ENCODE measurements around the gene SOX18.
"Not testable (repeated sequence)": the region's sequence is repeated elsewhere in the genome, so short reads cannot be mapped to it uniquely, and the experiment has no call there.

Gene SOX18

DNA sequence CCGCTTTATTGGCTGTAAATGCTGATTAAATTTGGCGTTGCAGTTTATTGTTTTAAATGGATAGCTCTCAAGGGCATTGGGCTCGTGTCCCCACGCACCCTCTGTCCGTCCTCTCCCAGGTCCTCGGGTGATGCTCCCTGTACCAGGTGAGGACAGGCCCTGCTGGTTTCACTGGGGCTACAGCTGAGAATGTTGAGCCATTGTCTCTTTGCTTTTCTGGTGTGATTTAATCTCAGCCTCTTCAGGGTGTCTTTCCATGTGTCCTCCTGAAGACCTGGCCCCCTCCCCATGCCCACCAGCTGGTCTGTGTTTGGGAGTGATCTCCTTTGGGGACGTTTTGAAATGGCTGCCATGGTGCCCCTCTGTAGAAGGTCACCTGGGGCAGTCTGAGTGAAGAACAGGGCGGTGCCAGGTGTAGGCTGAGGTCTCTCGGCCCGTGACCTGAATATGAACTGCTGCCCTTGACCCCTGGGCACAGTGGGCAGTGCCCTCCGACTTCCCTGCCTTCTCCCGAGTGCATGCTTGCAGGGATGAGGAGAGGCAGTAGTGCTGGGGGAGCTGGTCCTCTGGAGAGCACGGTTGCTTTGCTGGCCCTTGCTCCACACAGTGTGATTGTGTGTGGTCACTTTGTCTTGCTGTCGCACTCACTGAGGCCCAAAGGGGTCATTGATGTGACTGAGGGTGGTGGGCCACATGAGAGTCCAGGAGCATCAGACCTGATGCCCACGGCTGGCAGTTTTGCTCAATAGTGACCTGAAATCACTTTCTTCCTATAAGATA lies 25.9 kb downstream of the SOX18 start:
- no peak for DNase-seq (ENCODE audit: low read depth)

DNA sequence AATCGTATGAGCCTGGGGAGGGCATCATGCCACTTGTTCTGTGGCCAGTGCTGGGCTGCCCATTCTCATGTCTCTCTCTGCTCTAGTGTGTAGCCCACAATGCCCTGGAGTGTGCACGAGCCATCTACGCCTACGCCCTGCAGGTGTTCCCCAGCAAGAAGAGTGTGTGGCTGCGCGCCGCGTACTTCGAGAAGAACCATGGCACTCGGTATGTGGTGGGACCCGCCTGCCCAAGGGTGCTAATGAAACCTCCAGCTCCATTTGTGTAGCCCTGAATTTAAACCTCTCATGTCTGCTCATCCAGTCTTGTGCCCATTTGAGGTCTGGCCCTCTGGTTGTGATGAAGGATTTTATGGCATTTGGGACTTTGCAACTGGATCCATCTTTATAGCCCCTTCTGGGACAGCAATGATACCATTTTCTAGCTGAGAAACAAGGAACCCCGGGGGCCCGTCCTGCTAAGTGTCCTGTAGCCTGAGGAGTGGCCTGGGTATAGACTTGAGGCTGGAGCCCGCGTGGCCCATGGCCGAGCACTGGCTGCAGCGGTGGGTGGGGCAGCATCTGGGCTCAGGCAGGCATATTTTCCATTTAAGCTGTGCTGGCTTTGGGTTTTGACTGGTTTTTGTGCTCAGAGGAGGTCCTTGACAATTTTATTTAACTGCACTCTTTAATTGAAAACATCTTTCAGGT lies 26.6 kb downstream of the SOX18 start:
- DNase-seq (ENCODE audit: low read depth): no peak

DNA sequence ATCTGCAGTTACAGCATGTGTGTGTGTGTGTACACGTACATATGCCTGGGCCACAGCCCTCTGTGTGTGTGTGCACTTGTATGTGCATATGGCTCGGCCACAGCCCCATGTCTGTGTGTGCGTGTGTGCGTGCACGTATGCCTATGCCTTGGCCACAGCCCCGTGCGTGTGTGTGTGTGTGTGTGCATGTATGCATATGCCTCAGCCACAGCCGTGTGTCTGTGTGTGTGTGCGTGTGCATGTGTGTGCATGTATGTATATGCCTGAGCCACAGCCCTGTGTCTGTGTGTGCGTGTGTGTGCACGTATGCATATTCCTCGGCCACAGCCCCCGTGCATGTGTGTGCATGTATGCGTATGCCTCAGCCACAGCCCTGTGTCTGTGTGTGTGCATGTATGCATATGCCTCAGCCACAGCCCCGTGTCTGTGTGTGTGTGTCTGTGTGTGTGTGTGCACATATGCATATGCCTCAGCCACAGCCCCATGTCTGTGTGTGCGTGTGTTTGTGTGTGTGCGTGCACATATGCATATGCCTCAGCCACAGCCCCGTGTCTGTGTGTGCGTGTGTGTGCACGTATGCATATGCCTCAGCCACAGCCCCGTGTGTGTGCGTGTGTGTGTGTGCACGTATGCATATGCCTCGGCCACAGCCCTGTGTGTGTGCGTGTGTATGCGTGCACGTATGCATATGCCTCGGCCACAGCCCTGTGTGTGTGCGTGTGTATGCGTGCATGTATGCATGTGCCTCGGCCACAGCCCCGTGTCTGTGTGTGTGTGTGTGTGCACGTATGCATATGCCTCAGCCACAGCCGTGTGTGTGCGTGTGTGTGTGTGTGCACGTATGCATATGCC lies 28.1 kb downstream of the SOX18 start:
- no peak for DNase-seq (ENCODE audit: low read depth)

DNA sequence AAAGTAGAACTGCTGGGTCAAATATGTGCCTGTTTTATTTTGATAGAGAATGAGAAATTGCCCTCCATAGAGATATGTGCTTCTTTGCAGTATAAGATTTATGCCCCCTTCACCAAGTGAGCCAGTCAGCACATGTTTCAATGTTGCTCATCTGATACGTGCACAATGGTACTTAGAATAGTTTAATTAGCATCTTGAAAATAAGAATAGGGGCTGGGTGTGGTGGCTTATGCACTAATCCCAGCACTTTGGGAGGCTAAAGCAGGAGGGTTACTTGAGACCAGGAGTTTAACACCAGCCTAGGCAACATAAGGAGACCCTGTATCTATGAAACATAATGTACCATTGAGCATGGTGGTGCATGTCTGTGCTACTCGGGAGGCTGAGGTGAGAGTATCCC lies 33.8 kb downstream of the SOX18 start:
- DNase-seq (ENCODE audit: low read depth): no peak

DNA sequence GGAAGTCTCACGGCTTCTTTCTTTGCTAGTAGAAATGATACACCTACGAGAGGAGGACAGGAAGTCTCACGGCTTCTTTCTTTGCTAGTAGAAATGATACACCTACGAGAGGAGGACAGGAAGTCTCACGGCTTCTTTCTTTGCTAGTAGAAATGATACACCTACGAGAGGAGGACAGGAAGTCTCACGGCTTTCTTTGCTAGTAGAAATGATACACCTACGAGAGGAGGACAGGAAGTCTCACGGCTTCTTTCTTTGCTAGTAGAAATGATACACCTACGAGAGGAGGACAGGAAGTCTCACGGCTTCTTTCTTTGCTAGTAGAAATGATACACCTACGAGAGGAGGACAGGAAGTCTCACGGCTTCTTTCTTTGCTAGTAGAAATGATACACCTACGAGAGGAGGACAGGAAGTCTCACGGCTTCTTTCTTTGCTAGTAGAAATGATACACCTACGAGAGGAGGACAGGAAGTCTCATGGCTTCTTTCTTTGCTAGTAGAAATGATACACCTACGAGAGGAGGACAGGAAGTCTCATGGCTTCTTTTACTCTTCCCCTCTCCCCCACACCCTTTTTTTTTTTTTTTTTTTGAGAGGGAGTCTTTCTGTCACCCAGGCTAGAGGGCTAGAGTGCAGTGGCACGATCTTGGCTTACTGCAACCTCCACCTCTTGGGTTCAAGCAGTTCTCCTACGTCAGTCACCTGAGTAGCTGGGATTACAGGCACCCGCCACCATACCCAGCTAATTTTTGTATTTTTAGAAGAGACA lies 36.9 kb downstream of the SOX18 start:
- not testable (repeated sequence) for DNase-seq (ENCODE audit: low read depth)

DNA sequence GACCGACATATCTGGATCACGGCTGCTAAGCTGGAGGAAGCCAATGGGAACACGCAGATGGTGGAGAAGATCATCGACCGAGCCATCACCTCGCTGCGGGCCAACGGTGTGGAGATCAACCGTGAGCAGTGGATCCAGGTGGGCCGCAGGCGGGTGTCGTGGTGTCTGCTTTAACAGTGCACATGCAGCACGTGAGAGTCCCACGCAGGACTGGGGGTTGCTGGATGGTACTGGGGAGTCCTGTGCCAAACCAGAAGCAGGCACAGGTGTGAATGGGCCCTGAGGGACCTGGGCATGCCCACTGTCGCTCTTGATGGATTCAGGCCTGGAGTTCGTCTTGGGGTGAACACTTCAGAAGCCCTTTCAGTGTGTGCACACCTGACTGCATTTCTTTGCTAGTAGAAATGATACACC lies 38.1 kb downstream of the SOX18 start:
- no peak for DNase-seq (ENCODE audit: low read depth)

DNA sequence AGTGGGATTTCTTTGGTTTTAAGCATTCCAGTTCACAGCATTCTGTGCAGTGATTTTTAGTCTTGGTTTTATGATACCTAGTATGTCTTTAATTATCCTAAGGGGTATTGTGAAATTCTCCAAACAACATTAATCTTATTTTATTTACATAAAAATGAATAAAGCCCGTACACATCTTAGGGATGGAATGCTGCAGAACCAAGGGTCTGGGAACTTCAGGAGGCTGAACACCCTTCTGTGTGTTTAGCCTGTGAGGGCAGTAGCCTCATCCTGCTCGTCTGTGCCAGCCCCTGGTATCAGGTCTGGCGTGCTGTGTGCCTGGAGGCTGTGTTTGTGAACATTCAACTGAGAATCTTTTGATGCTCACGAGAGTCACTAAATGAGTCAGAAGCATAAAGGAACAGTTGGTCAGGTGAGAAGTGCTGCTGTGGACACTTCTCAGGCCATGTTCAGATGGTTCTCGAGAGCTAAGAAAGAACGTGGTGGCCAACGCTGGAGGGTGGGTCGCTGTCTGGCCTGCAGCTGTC lies 38.7 kb downstream of the SOX18 start:
- DNase-seq (ENCODE audit: low read depth): no peak

DNA sequence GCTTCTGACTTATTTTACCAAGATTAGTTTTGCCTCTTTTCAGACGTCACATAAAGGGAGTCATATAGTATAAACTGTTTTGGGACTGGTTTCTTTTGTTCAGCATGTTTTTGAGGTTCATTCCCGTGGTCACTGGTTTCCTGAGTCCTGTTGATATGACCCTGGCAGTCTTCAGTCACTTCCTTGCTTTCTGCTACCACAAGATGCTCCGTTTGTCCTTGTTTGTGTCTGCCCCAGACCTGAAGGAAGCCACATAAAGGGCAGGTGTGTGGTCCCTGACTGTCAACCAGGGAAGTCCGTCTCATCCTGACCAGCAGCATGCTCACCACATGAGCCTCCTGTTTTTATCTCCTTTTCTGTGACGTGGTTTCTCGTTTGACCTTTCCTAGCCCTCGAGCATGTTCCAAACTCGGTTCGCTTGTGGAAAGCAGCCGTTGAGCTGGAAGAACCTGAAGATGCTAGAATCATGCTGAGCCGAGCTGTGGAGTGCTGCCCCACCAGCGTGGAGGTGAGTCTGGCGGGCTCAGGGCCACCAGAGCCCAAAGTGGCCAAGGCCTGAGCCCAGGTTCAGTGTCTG lies 39.5 kb downstream of the SOX18 start:
- DNase-seq (ENCODE audit: low read depth): no peak

DNA sequence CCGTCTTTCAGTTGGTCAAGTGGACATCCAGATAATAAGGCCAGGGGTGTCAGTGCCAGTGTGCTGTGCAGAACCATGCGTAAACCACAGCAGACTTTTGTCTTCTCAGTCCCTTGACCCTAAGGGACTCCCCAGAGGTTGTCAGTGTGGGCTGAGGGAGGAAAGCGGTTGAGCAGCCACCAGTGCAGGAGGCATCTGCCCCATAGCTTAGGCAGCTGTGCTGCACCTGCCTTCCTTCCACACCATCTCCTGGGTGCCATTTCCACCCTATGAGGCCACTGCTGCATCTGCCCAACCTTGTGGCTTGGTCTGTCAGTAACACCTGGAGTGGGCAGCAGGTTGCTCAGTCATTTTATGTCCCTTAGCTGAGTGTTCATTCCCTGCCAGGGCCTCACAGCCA lies 42.5 kb downstream of the SOX18 start:
- DNase-seq (ENCODE audit: low read depth): no peak

DNA sequence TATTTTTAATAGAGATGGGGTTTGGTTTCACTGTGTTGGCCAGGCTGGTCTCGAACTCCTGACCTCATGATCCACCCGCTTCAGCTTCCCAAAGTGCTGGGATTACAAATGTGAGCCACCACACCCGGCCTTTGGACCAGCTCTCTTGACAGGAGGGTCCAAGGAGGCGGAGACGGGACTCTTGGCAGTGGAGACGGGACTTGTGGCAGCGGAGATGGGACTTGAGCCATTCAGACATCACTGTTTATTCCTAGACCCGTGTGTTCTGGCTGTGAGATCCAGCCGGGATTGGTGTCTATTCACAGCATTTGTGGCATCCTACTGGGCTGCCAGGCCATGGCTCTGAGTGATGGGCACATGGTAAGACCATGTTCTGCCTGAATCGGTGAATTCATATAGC lies 42.9 kb downstream of the SOX18 start:
- DNase-seq (ENCODE audit: low read depth): no peak

DNA sequence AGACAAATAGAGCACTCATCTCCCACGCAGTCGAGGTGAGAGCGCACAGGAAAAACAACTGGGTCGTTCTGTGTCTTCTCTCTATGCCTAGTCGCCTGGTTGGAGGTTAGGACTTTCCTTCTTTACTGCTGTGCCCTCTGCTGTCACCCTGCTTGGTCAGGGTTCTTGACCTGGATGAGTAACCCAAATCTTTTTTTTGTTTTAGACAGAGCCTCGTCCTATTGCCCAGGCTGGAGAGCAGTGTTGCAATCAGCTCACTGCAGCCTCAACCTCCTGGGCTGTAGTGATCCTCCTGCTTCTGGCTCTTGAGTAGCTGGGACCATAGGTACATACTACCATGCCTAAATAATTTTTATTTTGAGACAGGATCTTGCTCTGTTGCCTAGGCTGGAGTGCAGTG lies 44.0 kb downstream of the SOX18 start:
- no peak for DNase-seq (ENCODE audit: low read depth)

DNA sequence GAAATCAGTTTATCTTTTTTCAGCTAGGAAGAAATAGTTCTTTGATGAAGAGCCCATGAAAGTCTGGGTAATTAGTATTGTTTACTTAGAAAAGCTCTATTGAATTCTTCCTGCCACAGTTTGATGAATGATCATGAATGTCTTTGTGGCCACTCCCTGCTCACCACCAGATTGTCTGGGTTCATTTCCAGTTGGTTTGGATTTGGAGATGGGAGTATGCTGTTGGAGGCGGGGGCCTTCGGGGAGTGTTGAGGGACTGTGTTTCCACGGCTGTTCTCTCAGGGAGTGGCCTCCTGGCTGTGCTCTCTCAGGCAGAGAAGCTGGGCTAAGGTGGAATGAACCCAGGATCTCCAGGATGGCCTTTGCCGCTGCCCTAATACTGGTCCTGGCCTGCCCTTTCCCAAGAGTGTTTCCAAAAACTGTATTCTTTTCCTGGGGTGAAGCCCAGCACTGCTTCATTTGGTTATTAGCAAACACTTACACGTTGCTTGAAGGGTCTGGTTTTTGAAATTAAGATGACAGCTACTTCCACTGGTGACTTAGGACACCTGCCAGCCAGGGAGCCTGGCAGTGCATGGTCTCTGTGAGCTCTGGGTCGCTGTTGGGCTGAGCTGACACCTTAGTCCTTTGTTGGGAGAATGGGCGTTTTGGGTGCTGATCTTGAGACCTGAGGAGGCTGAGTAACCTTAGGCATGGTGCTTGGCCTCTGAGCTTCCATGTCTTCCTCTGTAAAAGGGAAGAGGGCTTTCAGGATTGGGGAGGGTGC lies 45.3 kb downstream of the SOX18 start:
- no peak for DNase-seq (ENCODE audit: low read depth)

DNA sequence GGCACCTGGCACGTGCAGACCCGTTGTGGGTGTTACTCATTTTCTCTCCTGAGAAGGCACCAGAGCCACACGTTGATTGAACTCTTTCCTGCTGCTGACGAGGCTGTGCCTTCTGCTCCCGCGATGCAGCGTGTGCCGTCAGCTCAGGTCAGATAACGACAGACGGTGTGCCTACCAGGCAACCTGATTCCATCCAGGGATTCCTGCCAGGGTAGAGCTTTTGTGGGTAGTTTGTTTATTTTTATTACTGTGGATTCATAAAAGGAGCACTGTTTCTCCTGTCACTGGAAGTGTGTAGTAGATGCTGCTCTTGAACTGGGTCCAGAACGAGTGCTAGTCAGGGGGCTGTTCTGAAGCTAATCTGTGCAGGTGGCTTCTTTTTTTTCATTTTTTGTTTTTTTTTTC lies 47.8 kb downstream of the SOX18 start:
- DNase-seq (ENCODE audit: low read depth): no peak

DNA sequence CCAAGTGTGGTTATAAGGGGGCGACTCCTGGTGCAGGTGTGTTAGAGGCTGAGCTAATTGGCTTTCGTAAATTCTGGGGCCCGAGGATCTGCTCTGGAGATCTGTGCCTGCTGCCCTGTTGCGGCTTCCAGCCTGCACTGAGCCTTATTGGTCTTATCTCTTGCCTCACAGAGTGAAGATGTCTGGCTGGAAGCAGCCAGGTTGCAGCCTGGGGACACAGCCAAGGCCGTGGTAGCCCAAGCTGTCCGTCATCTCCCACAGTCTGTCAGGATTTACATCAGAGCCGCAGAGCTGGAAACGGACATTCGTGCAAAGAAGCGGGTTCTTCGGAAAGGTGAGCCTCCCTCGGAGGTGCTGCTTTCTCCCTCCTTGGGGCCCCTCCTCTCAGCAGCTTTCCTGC lies 48.5 kb downstream of the SOX18 start:
- DNase-seq (ENCODE audit: low read depth): no peak
